Neural cell (in vitro differentiated cells): ENCODE measurements around the gene TUBA4B. TPM values are rescaled to one million over a fixed set of nuclear protein-coding genes. Genes with fewer than 3 reads are reported as not detected.

Source experiments
- H2AFZ ChIP-seq: fragments of 200-600, 300-800 bp; sonication (generic), shearing (Covaris generic); 2 replicates; pipeline ENCODE4 v1.6.0; 2014; ENCODE audit warnings: low read depth, mild to moderate bottlenecking, antibody characterized with exemption, low read length, moderate library complexity
- H3F3A ChIP-seq: fragments of 200-600 bp; shearing (Covaris generic); 2 replicates; pipeline ENCODE4 v1.6.1; 2016; ENCODE audit warnings: mild to moderate bottlenecking, moderate library complexity, mixed read lengths, antibody characterized with exemption, low read length; ENCODE audit not compliant: insufficient read depth, poor library complexity, severe bottlenecking
- H3K27ac ChIP-seq: fragments of 200-600, 300-800 bp; sonication (generic), shearing (Covaris generic); 2 replicates; pipeline ENCODE4 v1.5.1; 2014; ENCODE audit warnings: mild to moderate bottlenecking, low read length, moderate library complexity
- H3K27me3 ChIP-seq: fragments of 300-800, 200-600 bp; sonication (generic), shearing (Covaris generic); 2 replicates; pipeline ENCODE4 v1.6.0; 2014; ENCODE audit warnings: mild to moderate bottlenecking, low read depth, low read length, moderate library complexity; ENCODE audit not compliant: insufficient read depth
- H3K36me3 ChIP-seq: fragments of 300-800, 200-600 bp; sonication (generic), shearing (Covaris generic); 2 replicates; pipeline ENCODE4 v1.5.1; 2014; ENCODE audit warnings: mild to moderate bottlenecking, antibody characterized with exemption, low read length, moderate library complexity; ENCODE audit not compliant: insufficient read depth
- H3K4me2 ChIP-seq: fragments of 300-800, 200-600 bp; sonication (generic), shearing (Covaris generic); 2 replicates; pipeline ENCODE4 v1.6.0; 2014; ENCODE audit warnings: mild to moderate bottlenecking, low read length
- H3K4me3 ChIP-seq: fragments of 300-800, 200-600 bp; sonication (generic), shearing (Covaris generic); 2 replicates; pipeline ENCODE4 v1.5.1; 2014; ENCODE audit warnings: mild to moderate bottlenecking, low read length, moderate library complexity
- H3K79me2 ChIP-seq: fragments of 200-600 bp; shearing (Covaris generic); replicated peaks from 2 replicates; pipeline ENCODE4 v1.6.0; 2014; ENCODE audit warnings: mild to moderate bottlenecking, low read length, moderate library complexity; ENCODE audit not compliant: insufficient read depth
- H3K9ac ChIP-seq: fragments of 300-800, 200-600 bp; sonication (generic), shearing (Covaris generic); 2 replicates; pipeline ENCODE4 v1.6.1; 2016; ENCODE audit warnings: mild to moderate bottlenecking, low read length, mixed read lengths
- H3K9me2 ChIP-seq: fragments of 200-600 bp; shearing (Covaris generic); 2 replicates; pipeline ENCODE4 v1.6.1; 2016; ENCODE audit warnings: mild to moderate bottlenecking, low read length, mixed read lengths; ENCODE audit not compliant: insufficient read depth
- H3K9me3 ChIP-seq: fragments of 200-600, 300-800 bp; sonication (generic), shearing (Covaris generic); 2 replicates; pipeline ENCODE4 v1.6.1; 2016; ENCODE audit warnings: mild to moderate bottlenecking, mixed run types, low read length, moderate library complexity, mixed read lengths
- H4K20me1 ChIP-seq: fragments of 200-600 bp; shearing (Covaris generic); 2 replicates; pipeline ENCODE4 v1.6.1; 2016; ENCODE audit warnings: mild to moderate bottlenecking, mixed run types; ENCODE audit not compliant: insufficient read depth
- EP300 ChIP-seq: fragments of 450-650 bp; conservative IDR thresholded peaks from 2 replicates; pipeline ENCODE4 v1.6.1; 2014; ENCODE audit warnings: antibody characterized with exemption, mild to moderate bottlenecking, moderate library complexity; ENCODE audit not compliant: poor library complexity, severe bottlenecking
- EZH2 ChIP-seq: fragments of 200-600, 300-800 bp; shearing (Covaris generic), sonication (generic); IDR thresholded peaks from 2 replicates; pipeline ENCODE4 v1.6.1; 2014; ENCODE audit warnings: antibody characterized with exemption, low read length, borderline replicate concordance, mild to moderate bottlenecking; ENCODE audit not compliant: insufficient read depth, poor library complexity, severe bottlenecking
- MXI1 ChIP-seq: fragments of 450-650 bp; conservative IDR thresholded peaks from 2 replicates; pipeline ENCODE4 v1.6.1; 2014; ENCODE audit warnings: antibody characterized with exemption, mild to moderate bottlenecking; ENCODE audit not compliant: poor library complexity, severe bottlenecking
- POLR2AphosphoS5 ChIP-seq: IDR thresholded peaks from 2 replicates; pipeline ENCODE4 v1.6.1; 2012
- RAD21 ChIP-seq: fragments of 450-650 bp; conservative IDR thresholded peaks from 2 replicates; pipeline ENCODE4 v1.6.1; 2014; ENCODE audit warnings: antibody characterized with exemption, mild to moderate bottlenecking, moderate library complexity
- SMC3 ChIP-seq: fragments of 450-650 bp; conservative IDR thresholded peaks from 2 replicates; pipeline ENCODE4 v1.6.1; 2014; ENCODE audit warnings: antibody characterized with exemption, mild to moderate bottlenecking, moderate library complexity; ENCODE audit not compliant: poor library complexity
- TAF1 ChIP-seq: IDR thresholded peaks from 2 replicates; pipeline ENCODE4 v1.6.1; 2012; ENCODE audit warnings: low read depth
- polyA plus RNA-seq: library from polyadenylated mRNA; depleted of rRNA; stranded (reverse); fragments of >200 nt; gene quantifications from 2 replicates; pipeline ENCODE4 v1.2.3, GENCODE V29; 2014
- TF ChIP-seq, protein P1 (sequence below): IDR thresholded peaks from 2 replicates; pipeline ENCODE4 v1.6.1; 2012; ENCODE audit warnings: borderline replicate concordance
- TF ChIP-seq, protein P2 (sequence below): fragments of 450-650 bp; IDR thresholded peaks from 2 replicates; pipeline ENCODE4 v1.5.1; 2014; ENCODE audit warnings: antibody characterized with exemption, mild to moderate bottlenecking, moderate library complexity; ENCODE audit not compliant: poor library complexity, severe bottlenecking

TUBA4B gene
- polyA plus RNA-seq, 1 donor from 2014 or later = not detected

DNA sequence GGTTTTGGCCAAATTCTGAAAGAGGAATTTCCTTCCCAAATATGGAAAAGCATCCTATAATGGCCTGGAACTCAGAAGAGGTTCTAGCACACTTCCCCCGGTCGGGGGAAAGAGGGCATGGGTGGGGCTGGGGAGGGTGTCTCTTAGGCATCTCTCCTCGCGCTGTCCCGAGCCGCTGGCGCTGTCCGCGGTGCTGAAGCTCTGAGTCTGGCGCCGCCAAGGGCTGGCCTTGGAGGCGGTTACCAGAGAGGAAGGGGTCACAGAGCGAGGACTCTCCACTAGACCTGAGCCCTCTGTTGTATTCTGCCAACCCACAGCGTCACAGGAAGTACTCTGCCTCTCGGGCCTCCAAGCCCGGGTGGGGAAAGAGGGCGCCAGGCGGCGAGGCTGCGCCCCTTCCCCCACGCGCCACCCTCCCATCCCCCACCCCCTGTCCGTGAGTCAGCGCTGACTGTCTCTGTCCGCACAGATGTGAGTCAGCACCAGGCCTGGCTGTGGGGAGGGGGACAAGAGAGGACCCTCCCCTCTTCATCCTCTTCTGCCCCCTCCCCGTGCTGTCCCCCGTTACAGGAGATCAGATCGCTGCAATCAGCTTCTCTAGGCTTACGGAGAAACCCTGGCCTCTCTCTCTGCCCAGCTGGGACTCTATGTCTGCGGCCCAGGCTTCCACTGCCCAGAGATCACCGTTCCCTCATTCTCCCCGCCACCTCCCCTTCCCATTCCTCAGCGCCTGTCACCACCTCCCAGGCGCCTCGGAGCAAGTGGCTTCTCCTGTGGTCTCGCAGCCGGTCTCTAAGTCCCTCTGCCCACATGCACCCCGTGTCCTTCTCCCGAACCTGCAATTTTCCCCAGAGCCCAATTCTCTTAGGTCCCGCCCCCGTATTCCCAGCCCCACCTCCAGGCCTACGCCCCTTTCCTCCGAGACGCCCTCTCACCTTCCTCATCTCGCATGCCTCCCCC lies 55.4 kb downstream of the TUBA4B start:
- H3K27me3 ChIP-seq = peaks cover 16% of the 10 kb centered on the region
- no peaks in the 10 kb centered on the region for H3K9me3 ChIP-seq
- no peaks in the 10 kb centered on the region for H3K79me2 ChIP-seq
- H3K36me3 ChIP-seq = no peaks in the 10 kb centered on the region
- H3F3A ChIP-seq = no peaks in the 10 kb centered on the region
- TF ChIP-seq, protein P1, sequence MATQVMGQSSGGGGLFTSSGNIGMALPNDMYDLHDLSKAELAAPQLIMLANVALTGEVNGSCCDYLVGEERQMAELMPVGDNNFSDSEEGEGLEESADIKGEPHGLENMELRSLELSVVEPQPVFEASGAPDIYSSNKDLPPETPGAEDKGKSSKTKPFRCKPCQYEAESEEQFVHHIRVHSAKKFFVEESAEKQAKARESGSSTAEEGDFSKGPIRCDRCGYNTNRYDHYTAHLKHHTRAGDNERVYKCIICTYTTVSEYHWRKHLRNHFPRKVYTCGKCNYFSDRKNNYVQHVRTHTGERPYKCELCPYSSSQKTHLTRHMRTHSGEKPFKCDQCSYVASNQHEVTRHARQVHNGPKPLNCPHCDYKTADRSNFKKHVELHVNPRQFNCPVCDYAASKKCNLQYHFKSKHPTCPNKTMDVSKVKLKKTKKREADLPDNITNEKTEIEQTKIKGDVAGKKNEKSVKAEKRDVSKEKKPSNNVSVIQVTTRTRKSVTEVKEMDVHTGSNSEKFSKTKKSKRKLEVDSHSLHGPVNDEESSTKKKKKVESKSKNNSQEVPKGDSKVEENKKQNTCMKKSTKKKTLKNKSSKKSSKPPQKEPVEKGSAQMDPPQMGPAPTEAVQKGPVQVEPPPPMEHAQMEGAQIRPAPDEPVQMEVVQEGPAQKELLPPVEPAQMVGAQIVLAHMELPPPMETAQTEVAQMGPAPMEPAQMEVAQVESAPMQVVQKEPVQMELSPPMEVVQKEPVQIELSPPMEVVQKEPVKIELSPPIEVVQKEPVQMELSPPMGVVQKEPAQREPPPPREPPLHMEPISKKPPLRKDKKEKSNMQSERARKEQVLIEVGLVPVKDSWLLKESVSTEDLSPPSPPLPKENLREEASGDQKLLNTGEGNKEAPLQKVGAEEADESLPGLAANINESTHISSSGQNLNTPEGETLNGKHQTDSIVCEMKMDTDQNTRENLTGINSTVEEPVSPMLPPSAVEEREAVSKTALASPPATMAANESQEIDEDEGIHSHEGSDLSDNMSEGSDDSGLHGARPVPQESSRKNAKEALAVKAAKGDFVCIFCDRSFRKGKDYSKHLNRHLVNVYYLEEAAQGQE = peak; percentile 97
- TF ChIP-seq EZH2 = no peak
- no peak for TF ChIP-seq RAD21
- peak; percentile 46 for TF ChIP-seq POLR2AphosphoS5
- TF ChIP-seq, protein P2, sequence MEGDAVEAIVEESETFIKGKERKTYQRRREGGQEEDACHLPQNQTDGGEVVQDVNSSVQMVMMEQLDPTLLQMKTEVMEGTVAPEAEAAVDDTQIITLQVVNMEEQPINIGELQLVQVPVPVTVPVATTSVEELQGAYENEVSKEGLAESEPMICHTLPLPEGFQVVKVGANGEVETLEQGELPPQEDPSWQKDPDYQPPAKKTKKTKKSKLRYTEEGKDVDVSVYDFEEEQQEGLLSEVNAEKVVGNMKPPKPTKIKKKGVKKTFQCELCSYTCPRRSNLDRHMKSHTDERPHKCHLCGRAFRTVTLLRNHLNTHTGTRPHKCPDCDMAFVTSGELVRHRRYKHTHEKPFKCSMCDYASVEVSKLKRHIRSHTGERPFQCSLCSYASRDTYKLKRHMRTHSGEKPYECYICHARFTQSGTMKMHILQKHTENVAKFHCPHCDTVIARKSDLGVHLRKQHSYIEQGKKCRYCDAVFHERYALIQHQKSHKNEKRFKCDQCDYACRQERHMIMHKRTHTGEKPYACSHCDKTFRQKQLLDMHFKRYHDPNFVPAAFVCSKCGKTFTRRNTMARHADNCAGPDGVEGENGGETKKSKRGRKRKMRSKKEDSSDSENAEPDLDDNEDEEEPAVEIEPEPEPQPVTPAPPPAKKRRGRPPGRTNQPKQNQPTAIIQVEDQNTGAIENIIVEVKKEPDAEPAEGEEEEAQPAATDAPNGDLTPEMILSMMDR = no peak
- TF ChIP-seq SMC3 = peak; percentile 38
- no peak for TF ChIP-seq MXI1
- TF ChIP-seq EP300 = peak; percentile 16
- TF ChIP-seq TAF1 = peak; percentile 70
- H2AFZ ChIP-seq = peak overlapping the region; percentile 95
- no peaks in the 10 kb centered on the region for H3K9me2 ChIP-seq
- no peaks in the 10 kb centered on the region for H4K20me1 ChIP-seq
- peak overlapping the region; percentile 97 for H3K9ac ChIP-seq
- H3K4me3 ChIP-seq = peak overlapping the region; percentile 95
- H3K27ac ChIP-seq = peak overlapping the region; percentile 91
- peak overlapping the region; percentile 87 for H3K4me2 ChIP-seq

DNA sequence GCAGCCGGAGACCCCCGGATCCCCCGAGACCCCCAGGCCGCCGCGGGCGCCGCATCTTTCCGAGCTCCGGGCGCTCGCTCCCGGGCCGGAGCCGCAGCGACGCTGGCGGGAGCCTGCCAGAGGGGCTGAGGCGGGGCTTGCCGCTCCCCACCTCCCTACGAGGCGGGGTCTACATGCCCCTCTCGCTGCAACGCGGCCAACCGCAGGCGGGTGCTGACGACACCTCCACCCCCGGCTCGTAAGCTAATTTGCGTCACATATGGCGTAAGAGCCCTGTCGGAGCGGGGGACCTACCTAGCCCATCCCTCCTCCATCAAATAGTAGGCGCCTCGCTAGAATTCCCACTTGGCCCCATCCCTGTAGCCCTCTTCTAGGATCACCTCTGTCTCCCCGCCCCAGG lies 56.2 kb downstream of the TUBA4B start, which contains the start of gene PTPRN:
PTPRN (minus strand) TSS at position 124 of the 400 bp plus-strand sequence; CDS start at position 55, 69 bp downstream.
- Histone ChIP-seq H3K4me2 (peak within 1 kb of the TSS; percentile 87), H2AFZ (peak within 1 kb of the TSS; percentile 95), H4K20me1 (no peaks in the 10 kb centered on the region), H3K79me2 (no peaks in the 10 kb centered on the region), H3K27ac (peak within 1 kb of the TSS; percentile 91), H3K27me3 (peaks cover 16% of the 10 kb centered on the region), H3K4me3 (peak within 1 kb of the TSS; percentile 95), H3F3A (no peaks in the 10 kb centered on the region), H3K36me3 (no peaks in the 10 kb centered on the region), H3K9me3 (no peaks in the 10 kb centered on the region), H3K9me2 (no peaks in the 10 kb centered on the region), H3K9ac (peak within 1 kb of the TSS; percentile 97)
- TF ChIP-seq EZH2 (no peak), RAD21 (peak; percentile 40), SMC3 (peak; percentile 41), POLR2AphosphoS5 (peak; percentile 84), EP300 (peak; percentile 73), MXI1 (peak; percentile 49), TAF1 (peak; percentile 66)
- TF ChIP-seq, protein P2 = peak; percentile 18
- TF ChIP-seq, protein P1 = peak; percentile 39
